Right kidney (tissue), 1 donor: ENCODE measurements around the gene PARP1.
"Not testable (repeated sequence)": the region's sequence is repeated elsewhere in the genome, so short reads cannot be mapped to it uniquely, and the experiment has no call there.

Experiments used
- DNase-seq: peaks from one replicate; pipeline ENCODE4 v3.0.0-alpha.2; 2016

PARP1 gene

GRCh38 chr1:226353698-226354525, 54.0 kb downstream of the PARP1 start:
- no peak for DNase-seq

DNA sequence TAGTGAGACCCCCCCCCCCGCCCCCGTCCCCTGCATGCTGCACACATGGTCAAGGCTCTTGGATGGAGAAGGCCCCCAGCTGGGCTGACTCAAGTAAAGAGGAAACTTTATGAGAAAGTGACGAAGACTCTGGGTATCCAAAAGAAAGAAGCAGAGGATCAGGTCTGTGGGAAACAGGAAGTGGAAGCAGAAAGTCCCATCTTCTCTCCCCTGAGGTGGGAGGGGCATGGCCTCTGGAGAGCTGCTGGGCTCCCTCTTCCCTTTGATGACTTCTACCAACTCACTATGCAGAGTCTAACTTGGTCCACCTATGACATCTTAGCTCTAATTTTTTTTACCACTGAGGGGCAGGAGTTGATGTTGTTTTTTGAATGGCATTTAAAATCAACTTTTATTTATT, 56.2 kb downstream of the PARP1 start:
- DNase-seq = no peak

- no peak for DNase-seq
Observed at GRCh38 chr1:226350519-226350865, 57.4 kb downstream of the PARP1 start.

- peak; percentile 54 for DNase-seq
Observed at GRCh38 chr1:226349801-226350518, 57.9 kb downstream of the PARP1 start.

GRCh38 chr1:226349081-226349480, 58.8 kb downstream of the PARP1 start:
- DNase-seq = peak; percentile 37

GRCh38 chr1:226344441-226345259, 63.2 kb downstream of the PARP1 start:
- no peak for DNase-seq

DNA sequence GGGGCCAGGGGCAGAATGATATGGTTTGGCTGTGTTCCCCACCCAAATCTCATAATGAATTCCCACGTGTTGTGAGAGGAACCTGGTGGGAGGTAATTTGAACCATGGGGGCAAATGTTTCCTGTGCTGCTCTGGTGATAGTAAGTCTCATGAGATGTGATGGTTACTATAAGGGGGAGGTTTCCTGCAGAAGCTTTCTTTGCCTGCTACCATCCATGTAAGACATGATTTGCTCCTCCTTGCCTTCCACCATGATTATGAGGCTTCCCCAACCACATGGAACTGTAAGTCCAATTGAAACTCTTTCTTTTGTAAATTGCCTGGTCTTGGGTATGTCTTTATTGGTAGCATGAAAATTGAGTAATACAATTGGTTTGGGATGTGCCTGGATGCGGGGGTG, 65.2 kb downstream of the PARP1 start:
- DNase-seq = no peak

DNA sequence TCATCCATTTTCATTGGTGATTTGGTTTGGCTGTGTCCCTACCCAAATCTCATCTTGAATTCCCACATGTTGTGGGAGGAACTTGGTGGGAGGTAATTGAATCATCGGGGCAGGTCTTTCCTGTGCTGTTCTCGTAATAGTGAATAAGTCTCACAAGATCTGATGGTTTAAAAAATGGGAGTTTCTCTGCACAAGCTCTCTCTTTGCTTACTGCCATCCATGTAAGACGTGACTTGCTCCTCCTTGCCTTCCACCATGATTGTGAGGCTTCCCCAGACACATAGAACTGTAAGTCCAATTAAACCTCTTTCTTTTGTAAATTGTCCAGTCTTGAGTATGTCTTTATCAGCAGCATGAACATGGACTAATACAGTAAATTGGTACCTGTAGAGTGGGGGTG, 67.8 kb downstream of the PARP1 start:
- DNase-seq = not testable (repeated sequence)

- no peak for DNase-seq
Observed at GRCh38 chr1:226337276-226337875, 70.5 kb downstream of the PARP1 start.

DNA sequence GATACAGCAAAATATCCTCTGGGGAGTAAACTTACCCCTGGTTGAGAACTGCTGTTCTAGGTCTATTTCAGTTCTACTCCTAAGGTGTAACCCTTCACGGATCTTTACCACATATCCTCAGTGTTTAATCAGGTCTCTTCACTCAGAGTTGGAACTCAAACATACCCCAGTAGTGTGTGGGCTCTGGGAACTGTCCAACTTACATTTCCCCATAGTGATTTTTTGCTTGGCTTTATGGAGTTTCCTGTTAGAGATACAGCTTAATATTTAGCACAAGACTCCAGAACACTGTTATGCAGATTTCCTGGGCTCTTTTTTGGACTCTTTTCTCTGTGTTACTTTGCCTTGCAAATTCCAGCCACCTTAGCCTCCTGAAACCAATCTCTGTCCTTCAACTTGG, 72.2 kb downstream of the PARP1 start:
- no peak for DNase-seq

DNA sequence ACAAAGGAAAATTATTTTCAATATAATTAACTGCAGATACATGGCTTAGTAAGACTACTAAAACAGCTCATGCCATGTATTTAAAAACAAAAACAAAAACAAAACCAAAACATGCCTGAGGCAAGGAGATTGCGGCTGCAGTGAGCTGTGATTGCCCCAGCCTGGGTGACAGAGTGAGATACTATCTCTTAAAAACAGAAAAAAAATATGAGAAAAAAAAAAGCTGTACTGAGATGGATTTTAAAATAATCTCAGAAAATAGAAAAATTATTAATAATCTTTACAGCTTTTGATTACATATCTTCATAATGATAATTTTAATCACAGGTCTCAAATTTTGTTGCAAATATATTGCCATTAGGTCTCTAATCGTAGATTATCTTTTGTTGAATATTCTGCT, 74.9 kb downstream of the PARP1 start:
- no peak for DNase-seq

- DNase-seq = no peak
Observed at GRCh38 chr1:226329237-226329636, 78.7 kb downstream of the PARP1 start.

- DNase-seq = no peak
Observed at GRCh38 chr1:226327761-226328162, 80.1 kb downstream of the PARP1 start.

DNA sequence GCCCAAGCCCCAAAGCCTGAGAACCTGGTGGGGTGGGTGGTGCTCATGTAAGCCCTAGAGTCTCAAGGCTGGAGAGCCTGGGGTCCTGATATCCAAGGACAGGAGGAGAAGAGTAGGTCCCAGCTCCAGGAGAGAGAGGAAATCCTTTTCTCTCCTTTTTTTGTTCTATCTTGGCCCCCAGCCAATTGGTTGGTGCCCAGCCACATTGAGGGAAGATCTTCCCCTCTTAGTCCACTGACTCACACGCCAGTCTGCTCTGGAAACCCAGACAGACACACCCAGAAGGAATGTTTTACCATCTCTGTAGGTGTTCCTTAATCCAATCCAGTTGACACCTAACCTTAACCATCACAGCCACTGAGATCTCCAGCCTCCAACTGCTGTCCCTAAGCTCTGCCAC, 82.7 kb downstream of the PARP1 start:
- DNase-seq = no peak

DNA sequence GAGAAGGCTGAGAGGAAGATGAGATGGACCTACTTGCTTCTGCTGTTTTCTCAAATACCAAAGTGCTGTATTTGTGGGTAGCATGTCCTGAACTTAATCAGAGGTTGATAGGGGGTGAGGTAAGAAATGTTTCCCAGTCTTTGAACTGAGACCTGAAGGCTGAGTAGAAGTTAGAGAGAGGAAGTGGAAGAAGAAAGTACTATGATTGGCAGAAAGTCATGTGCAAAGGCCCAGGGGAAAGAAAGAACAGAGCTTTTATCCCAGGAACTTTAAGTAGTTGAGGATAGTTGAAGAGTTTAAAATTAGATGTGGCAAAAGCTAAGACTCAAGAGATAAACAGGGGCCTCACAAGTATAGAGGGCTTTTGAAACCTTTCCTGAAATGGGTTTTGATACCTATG, 83.4 kb downstream of the PARP1 start:
- DNase-seq = no peak

- DNase-seq = no peak
Observed at GRCh38 chr1:226322986-226323385, 84.9 kb downstream of the PARP1 start.

- no peak for DNase-seq
Observed at GRCh38 chr1:226320930-226321329, 87.0 kb downstream of the PARP1 start.

- no peak for DNase-seq
Observed at GRCh38 chr1:226318471-226318870, 89.4 kb downstream of the PARP1 start.

DNA sequence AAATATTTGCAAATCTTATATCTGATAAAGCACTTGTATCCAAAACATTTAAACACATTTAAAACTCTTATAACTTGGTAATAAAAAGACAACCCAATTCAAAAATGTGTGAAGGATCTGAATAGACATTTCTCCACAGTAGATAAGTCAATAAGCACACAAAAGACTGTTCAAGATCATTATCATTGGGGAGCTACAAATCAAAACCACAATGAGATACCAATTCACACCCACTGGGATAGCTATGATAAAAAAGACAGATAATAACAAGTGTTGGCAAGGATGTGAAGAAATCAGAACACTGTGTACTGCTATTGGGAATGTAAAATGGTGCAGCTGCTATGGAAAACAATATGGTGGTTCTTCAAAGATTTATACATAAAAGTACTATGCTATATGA, 93.8 kb downstream of the PARP1 start:
- DNase-seq = no peak

DNA sequence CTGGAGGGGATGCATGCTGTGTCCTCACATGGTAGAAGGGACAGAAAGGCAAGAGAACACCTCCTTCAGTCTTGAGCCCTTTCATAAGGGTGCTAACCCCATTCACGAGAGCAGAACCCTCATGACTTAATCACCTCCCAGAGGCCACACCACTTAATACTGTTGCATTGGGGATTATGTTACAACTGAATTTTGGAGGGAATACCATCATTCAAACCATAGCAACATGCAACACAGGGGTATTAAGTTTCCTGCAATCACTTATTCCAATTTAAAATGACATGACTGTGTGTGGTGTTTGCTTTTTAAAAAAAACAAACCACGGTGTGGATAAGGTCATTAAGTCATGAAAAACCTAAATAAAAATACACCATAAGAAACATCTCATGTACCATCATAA, 95.8 kb downstream of the PARP1 start:
- no peak for DNase-seq

DNA sequence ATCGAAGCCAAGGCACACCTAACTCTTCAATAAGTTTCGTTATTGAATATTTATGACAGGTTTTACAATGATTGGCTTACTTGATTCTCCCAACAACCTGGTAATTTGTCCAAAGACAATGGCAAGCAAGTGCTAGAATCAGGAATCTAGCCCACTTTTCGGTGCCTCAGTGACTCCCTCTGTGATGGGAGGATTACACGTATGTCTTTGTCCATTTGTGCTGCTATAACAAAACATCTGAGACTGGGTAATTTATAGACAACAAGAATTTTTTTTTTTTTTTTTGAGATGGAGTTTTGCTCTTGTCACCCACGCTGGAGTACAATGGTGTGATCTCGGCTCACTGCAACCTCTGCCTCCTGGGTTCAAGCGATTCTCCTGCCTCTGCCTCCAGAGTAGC, 96.5 kb downstream of the PARP1 start:
- DNase-seq = no peak
